Natural killer cell (primary cell): Measurements from ENCODE around the gene TTLL6. TPM values are rescaled to one million over a fixed set of nuclear protein-coding genes. Genes with fewer than 3 reads are reported as not detected.

Experiments
- ATAC-seq, 3 donors: fragments of 150-1000 bp in 2 of 3; fragments of 200-7000 bp in 1 of 3; cut with Tn5 transposase; 1 replicate in 1 of 3; 2 replicates in 2 of 3; pipeline ENCODE4 v1.10.0; 2021; ENCODE audit warnings: mild to moderate bottlenecking in 2 of 3, moderate library complexity in 2 of 3
- DNase-seq, 2 donors: peaks; one replicate each; pipeline versions ENCODE4 v3.0.0 to v3.0.0-alpha.2; 2013 to 2021; ENCODE audit warnings: mixed read lengths in 1 of 2
- H3K27ac ChIP-seq: one replicate; pipeline ENCODE4 v1.5.1; 2013; ENCODE audit warnings: mild to moderate bottlenecking, low read length
- H3K27me3 ChIP-seq: one replicate; pipeline ENCODE4 v1.6.1; 2013; ENCODE audit warnings: low read length; ENCODE audit not compliant: control insufficient read depth, insufficient read depth
- H3K36me3 ChIP-seq: one replicate; pipeline ENCODE4 v1.6.1; 2013; ENCODE audit warnings: low read length; ENCODE audit not compliant: control insufficient read depth, insufficient read depth
- H3K4me1 ChIP-seq: one replicate; pipeline ENCODE4 v1.6.1; 2013; ENCODE audit warnings: low read length; ENCODE audit not compliant: control insufficient read depth, insufficient read depth
- H3K4me3 ChIP-seq: one replicate; pipeline ENCODE4 v1.5.1; 2013; ENCODE audit warnings: low read length
- H3K9me3 ChIP-seq: one replicate; pipeline ENCODE4 v1.6.1; 2013; ENCODE audit warnings: low read length; ENCODE audit not compliant: control insufficient read depth, insufficient read depth
- H3K27ac Mint-ChIP-seq, 2 donors: one replicate each; pipeline ENCODE4 v1.8.0; 2022; ENCODE audit warnings: mild to moderate bottlenecking in 2 of 2, mixed read lengths in 2 of 2, moderate library complexity in 1 of 2
- H3K27me3 Mint-ChIP-seq, 2 donors: one replicate each; pipeline ENCODE4 v1.8.0; 2022; ENCODE audit warnings: low read depth in 2 of 2, mixed read lengths in 2 of 2
- H3K36me3 Mint-ChIP-seq: one replicate; pipeline ENCODE4 v1.8.0; 2022; ENCODE audit warnings: mixed read lengths
- H3K4me1 Mint-ChIP-seq, 2 donors: one replicate each; pipeline ENCODE4 v1.8.0; 2022; ENCODE audit warnings: mixed read lengths in 2 of 2
- H3K4me3 Mint-ChIP-seq: one replicate; pipeline ENCODE4 v1.8.0; 2022; ENCODE audit warnings: mild to moderate bottlenecking, moderate library complexity, mixed read lengths
- H3K9me3 Mint-ChIP-seq, 2 donors: one replicate each; pipeline ENCODE4 v1.8.0; 2022; ENCODE audit warnings: mixed read lengths in 2 of 2
- CTCF ChIP-seq: fragments of 200-600 bp; IDR thresholded peaks from one replicate; pipeline ENCODE4 v1.8.0; 2022; ENCODE audit warnings: antibody characterized with exemption
- WGBS: methylation state at CpG from one replicate; pipeline ENCODE4 v1.1.7; 2013; ENCODE audit warnings: missing lambda C conversion rate; ENCODE audit not compliant: insufficient coverage; 5-methylcytosine and 5-hydroxymethylcytosine counted together
- intact Hi-C: fragments of 100-400 bp; cut with micrococcal nuclease; formaldehyde crosslinking; loops from one replicate; pipeline ENCODE4 v1.14.2; 2022
- total RNA-seq, 4 donors: library from RNA; stranded (reverse); fragments of 120-200 nt in 1 of 4; gene quantifications; one replicate each; pipeline versions ENCODE4 v1.2.3 to v1.2.4, GENCODE V29; 2013 to 2022

Gene TTLL6
- total RNA-seq, 3 donors from 2014 or later (not counting 1 experiment from before 2014, with no cell fraction given), result not detected

GRCh38 chr17:48729335-48730239, 87.4 kb downstream of the TTLL6 start:
- Histone ChIP-seq H3K9me3 (no peaks in the 10 kb centered on the region), H3K4me1 (peaks cover 29% of the 10 kb centered on the region), H3K27me3 (peaks cover 82% of the 10 kb centered on the region), H3K36me3 (no peaks in the 10 kb centered on the region), H3K27ac (no peak overlapping the region), H3K4me3 (no peak overlapping the region)
- DNase-seq (no peak), ATAC-seq (no peak)
- Mint-ChIP-seq H3K4me3 (peak overlapping the region; percentile 80), H3K27me3 (peaks cover 80 to 94% of the 10 kb centered on the region in 2 donors), H3K27ac (peak overlapping the region in 1 of 2 donors; percentile 12), H3K4me1 (peaks cover 20 to 32% of the 10 kb centered on the region in 2 donors), H3K36me3 (no peaks in the 10 kb centered on the region), H3K9me3 (no peaks in the 10 kb centered on the region)
- TF ChIP-seq CTCF, result no peak
- 13% methylated on average over 19 of the region's 19 CpGs for WGBS
- intact Hi-C loops, result loop anchor here (10.0 kb wide), 1 partner anchor 985 kb away; no protein-coding TSS in a partner anchor

- H3K27me3 ChIP-seq, result peaks cover 82% of the 10 kb centered on the region
- peaks cover 81 to 95% of the 10 kb centered on the region in 2 donors for H3K27me3 Mint-ChIP-seq
- H3K4me3 ChIP-seq, result no peak within 1 kb of the TSS
- peak within 1 kb of the TSS; percentile 80 for H3K4me3 Mint-ChIP-seq
- no peaks in the 10 kb centered on the region for H3K36me3 ChIP-seq
- no peaks in the 10 kb centered on the region for H3K36me3 Mint-ChIP-seq
- intact Hi-C loops, result loop anchor here (10.0 kb wide), 1 partner anchor 984 kb away; no protein-coding TSS in a partner anchor
- no peak for TF ChIP-seq CTCF
- H3K9me3 ChIP-seq, result no peaks in the 10 kb centered on the region
- ATAC-seq, result peak in 2 of 3 donors; percentile 39 to 53
- H3K4me1 Mint-ChIP-seq, result peaks cover 30 to 38% of the 10 kb centered on the region in 2 donors
- H3K4me1 ChIP-seq, result peaks cover 38% of the 10 kb centered on the region
- no peak within 1 kb of the TSS for H3K27ac ChIP-seq
- 5% methylated on average over 45 of the region's 55 CpGs for WGBS
- H3K9me3 Mint-ChIP-seq, result no peaks in the 10 kb centered on the region
- peak in 1 of 2 donors; percentile 65 for DNase-seq
- H3K27ac Mint-ChIP-seq, result peak within 1 kb of the TSS; percentile 34 to 41
Observed at GRCh38 chr17:48728232-48729231, 88.5 kb downstream of the TTLL6 start, which contains the start of gene HOXB13. Gene HOXB13 (minus strand): TSS chr17:48728750. CDS start chr17:48728593, 157 bp downstream.

DNA sequence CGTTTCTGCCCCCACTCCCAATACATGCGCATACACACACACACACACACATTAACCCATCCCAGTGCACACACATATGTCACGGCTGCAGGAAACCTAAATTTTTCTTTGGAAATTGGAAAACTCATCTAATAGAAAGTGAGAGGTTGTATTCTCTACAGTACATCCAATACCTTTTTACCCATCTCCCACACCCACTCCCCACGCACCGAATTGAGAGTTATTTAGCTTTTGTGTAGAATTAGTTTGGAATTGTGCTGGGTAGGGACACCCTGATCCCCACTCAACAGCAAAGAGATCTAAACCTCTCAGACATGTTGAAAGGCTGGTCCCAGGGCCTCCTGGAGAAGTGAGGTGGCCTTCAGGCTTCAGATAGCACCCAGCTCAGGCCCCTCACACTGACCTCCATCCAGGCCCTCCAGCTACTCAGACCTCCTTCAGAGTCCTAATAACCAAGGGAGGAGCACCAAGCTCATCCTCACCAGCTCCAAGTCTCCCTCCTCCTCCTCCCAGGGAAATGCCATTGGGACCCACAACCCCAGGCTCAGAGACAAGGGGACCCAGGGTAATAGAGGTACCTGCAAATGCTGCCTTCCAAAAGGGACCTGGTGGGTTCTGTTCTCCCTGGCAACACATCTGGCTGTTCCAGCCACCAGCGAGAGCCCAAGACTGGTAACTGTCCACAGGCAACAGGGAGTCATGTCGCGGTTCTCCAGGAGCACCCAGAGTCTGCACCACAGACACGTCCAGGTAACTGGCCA, 89.4 kb downstream of the TTLL6 start:
- Histone ChIP-seq H3K27me3 (peaks cover 86% of the 10 kb centered on the region), H3K4me1 (peaks cover 43% of the 10 kb centered on the region), H3K9me3 (no peaks in the 10 kb centered on the region), H3K27ac (no peak overlapping the region), H3K36me3 (no peaks in the 10 kb centered on the region), H3K4me3 (no peak overlapping the region)
- Mint-ChIP-seq H3K27ac (no peak overlapping the region), H3K36me3 (no peaks in the 10 kb centered on the region), H3K9me3 (no peaks in the 10 kb centered on the region), H3K4me1 (peaks cover 27 to 43% of the 10 kb centered on the region in 2 donors), H3K27me3 (peaks cover 84 to 90% of the 10 kb centered on the region in 2 donors), H3K4me3 (peak overlapping the region; percentile 1)
- ATAC-seq (no peak), DNase-seq (no peak)
- WGBS, result 32% methylated on average over 6 of the region's 9 CpGs
- TF ChIP-seq CTCF, result no peak
- intact Hi-C loops, result loop anchor here (10.0 kb wide), 1 partner anchor 983 kb away; no protein-coding TSS in a partner anchor
